ENCODE measurements around the gene SRRD. TPM values are rescaled to one million over a fixed set of nuclear protein-coding genes. Genes with fewer than 3 reads are reported as not detected.

The SRRD gene
- total RNA-seq, 1 donor from 2014 or later = 20.4 TPM

GRCh38 chr22:26446808-26447515 lies 36.7 kb upstream of the SRRD start:
- Mint-ChIP-seq H3K4me3 (ENCODE audit: unreplicated experiment) (no peak overlapping the region), H3K27me3 (ENCODE audit: unreplicated experiment) (no peaks in the 10 kb centered on the region), H3K9me3 (ENCODE audit: unreplicated experiment) (no peaks in the 10 kb centered on the region), H3K27ac (ENCODE audit: unreplicated experiment) (no peak overlapping the region), H3K36me3 (ENCODE audit: unreplicated experiment) (peaks cover 10% of the 10 kb centered on the region), H3K4me1 (ENCODE audit: unreplicated experiment) (no peaks in the 10 kb centered on the region)
- DNase-seq (ENCODE audit: extremely low spot score, unreplicated experiment) = no peak
- no peak for TF ChIP-seq CTCF (IDR thresholded peaks at IDR 0.05)

GRCh38 chr22:26447584-26448329 lies 35.9 kb upstream of the SRRD start:
- H3K4me1 Mint-ChIP-seq (ENCODE audit: unreplicated experiment) = no peaks in the 10 kb centered on the region
- H3K27me3 Mint-ChIP-seq (ENCODE audit: unreplicated experiment) = no peaks in the 10 kb centered on the region
- no peak for TF ChIP-seq CTCF (IDR thresholded peaks at IDR 0.05)
- DNase-seq (ENCODE audit: extremely low spot score, unreplicated experiment) = no peak
- no peak overlapping the region for H3K4me3 Mint-ChIP-seq (ENCODE audit: unreplicated experiment)
- no peak overlapping the region for H3K27ac Mint-ChIP-seq (ENCODE audit: unreplicated experiment)
- no peaks in the 10 kb centered on the region for H3K9me3 Mint-ChIP-seq (ENCODE audit: unreplicated experiment)
- peaks cover 16% of the 10 kb centered on the region for H3K36me3 Mint-ChIP-seq (ENCODE audit: unreplicated experiment)

- H3K4me1 Mint-ChIP-seq (ENCODE audit: unreplicated experiment) = no peaks in the 10 kb centered on the region
- no peak overlapping the region for H3K27ac Mint-ChIP-seq (ENCODE audit: unreplicated experiment)
- TF ChIP-seq CTCF (IDR thresholded peaks at IDR 0.05) = no peak
- no peaks in the 10 kb centered on the region for H3K9me3 Mint-ChIP-seq (ENCODE audit: unreplicated experiment)
- no peak overlapping the region for H3K4me3 Mint-ChIP-seq (ENCODE audit: unreplicated experiment)
- no peak for DNase-seq (ENCODE audit: extremely low spot score, unreplicated experiment)
- peaks cover 17% of the 10 kb centered on the region for H3K36me3 Mint-ChIP-seq (ENCODE audit: unreplicated experiment)
- H3K27me3 Mint-ChIP-seq (ENCODE audit: unreplicated experiment) = no peaks in the 10 kb centered on the region
Observed at GRCh38 chr22:26448334-26448733, 35.3 kb upstream of the SRRD start.

- Mint-ChIP-seq H3K4me3 (ENCODE audit: unreplicated experiment) (no peak overlapping the region), H3K27me3 (ENCODE audit: unreplicated experiment) (no peaks in the 10 kb centered on the region), H3K36me3 (ENCODE audit: unreplicated experiment) (peaks cover 16% of the 10 kb centered on the region), H3K27ac (ENCODE audit: unreplicated experiment) (no peak overlapping the region), H3K9me3 (ENCODE audit: unreplicated experiment) (no peaks in the 10 kb centered on the region), H3K4me1 (ENCODE audit: unreplicated experiment) (no peaks in the 10 kb centered on the region)
- no peak for TF ChIP-seq CTCF (IDR thresholded peaks at IDR 0.05)
- no peak for DNase-seq (ENCODE audit: extremely low spot score, unreplicated experiment)
Observed at GRCh38 chr22:26448941-26449340, 34.7 kb upstream of the SRRD start.

- H3K36me3 Mint-ChIP-seq (ENCODE audit: unreplicated experiment) = peaks cover 16% of the 10 kb centered on the region
- no peak overlapping the region for H3K27ac Mint-ChIP-seq (ENCODE audit: unreplicated experiment)
- no peaks in the 10 kb centered on the region for H3K9me3 Mint-ChIP-seq (ENCODE audit: unreplicated experiment)
- H3K4me3 Mint-ChIP-seq (ENCODE audit: unreplicated experiment) = no peak overlapping the region
- no peak for DNase-seq (ENCODE audit: extremely low spot score, unreplicated experiment)
- no peaks in the 10 kb centered on the region for H3K4me1 Mint-ChIP-seq (ENCODE audit: unreplicated experiment)
- no peak for TF ChIP-seq CTCF (IDR thresholded peaks at IDR 0.05)
- no peaks in the 10 kb centered on the region for H3K27me3 Mint-ChIP-seq (ENCODE audit: unreplicated experiment)
Observed at GRCh38 chr22:26450453-26451185, 33.1 kb upstream of the SRRD start.
